HG02610 (cell line): ENCODE measurements around the gene TRAPPC2L.

Experiments used
- ATAC-seq: cut with Tn5 transposase; IDR thresholded peaks from one replicate; pipeline ENCODE4 v1.9.1; 2021; ENCODE audit warnings: mild to moderate bottlenecking, moderate library complexity; ENCODE audit not compliant: unreplicated experiment

TRAPPC2L gene

GRCh38 chr16:88905563-88905962, 48.6 kb downstream of the TRAPPC2L start:
- ATAC-seq = no peak

DNA sequence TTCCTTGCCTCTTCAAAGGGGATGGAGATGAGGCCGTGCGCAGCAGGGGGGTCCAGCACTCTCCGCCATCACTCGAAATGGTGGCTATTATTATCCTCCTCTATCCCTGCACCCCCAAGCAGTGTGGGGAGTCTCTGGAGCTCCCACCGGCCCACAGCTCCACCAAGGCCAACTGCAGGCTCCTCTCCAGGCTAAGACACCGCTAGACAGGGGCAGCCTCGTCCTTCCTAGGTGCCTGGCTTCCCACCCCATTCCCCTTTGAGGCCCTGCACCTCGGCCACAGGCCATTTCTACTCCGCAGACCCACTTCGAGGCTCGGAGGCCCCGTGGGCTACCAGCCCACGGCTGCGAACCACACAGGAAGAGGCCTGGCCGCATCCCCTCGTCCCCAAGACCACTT, 49.1 kb downstream of the TRAPPC2L start:
- ATAC-seq = no peak

DNA sequence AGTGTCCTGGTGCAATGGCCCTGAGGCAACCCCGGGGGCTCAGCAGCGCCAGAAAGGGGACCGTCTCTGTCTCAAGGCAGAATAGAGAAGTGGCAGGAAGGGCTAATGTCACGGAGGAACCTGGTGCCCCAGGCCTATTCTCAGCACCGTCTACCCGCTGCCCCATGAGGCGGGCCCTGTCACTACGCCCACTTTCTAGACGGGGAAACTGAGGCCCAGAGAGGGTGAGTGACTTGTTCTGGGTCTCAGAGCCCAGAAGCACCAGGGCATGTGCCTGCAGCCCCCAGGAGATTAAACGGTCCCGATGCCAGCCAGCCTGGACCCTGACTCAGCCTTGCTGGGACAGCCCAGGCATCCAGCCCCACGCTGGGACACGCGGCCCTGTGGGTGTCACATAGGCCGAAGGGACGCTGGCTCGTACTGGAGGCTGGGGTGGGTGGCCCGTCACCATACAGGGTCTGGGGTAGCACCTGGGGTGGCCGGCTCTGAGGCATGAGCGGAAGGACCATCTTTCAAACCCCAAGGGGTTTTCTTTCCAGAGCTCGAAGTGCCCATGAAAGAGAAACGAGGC, 49.7 kb downstream of the TRAPPC2L start:
- no peak for ATAC-seq

GRCh38 chr16:88907768-88908167, 50.8 kb downstream of the TRAPPC2L start:
- ATAC-seq = no peak

GRCh38 chr16:88908307-88908706, 51.4 kb downstream of the TRAPPC2L start:
- ATAC-seq = no peak

DNA sequence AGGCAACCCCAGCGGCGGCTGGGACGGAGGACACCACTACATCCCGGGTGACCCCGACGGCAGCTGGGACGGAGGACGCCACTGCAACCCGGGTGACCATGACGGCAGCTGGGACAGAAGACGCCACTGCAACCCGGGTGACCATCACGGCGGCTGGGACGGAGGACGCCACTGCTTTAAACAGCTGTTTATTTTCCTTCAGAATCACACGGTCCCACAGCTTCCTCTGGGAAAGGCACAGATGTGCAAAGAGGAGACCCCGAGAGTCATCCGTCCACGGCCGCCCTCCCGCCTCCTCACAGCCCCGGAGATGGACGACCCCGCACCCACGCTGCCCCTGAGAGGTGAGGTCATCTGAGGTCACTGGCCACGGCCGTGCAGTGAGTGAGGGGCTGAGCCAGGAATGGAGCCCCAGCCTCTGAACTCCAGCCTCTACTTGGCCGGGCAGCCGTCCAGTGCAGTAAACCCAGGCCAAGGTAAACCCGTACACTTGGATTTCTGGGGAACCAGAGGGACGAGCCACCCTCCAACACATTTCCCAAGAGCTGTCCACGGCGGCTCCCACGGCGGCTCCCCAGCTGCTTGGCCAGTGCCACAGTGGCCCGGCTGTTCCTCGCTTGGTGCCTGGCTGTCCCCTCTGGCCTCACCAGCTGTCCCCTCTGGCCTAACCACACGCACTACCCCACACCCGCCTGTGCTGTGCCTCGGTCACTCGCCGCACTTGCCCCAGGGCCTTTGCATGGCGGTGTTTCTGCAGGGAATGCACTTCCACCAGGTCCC, 52.7 kb downstream of the TRAPPC2L start:
- ATAC-seq = no peak

DNA sequence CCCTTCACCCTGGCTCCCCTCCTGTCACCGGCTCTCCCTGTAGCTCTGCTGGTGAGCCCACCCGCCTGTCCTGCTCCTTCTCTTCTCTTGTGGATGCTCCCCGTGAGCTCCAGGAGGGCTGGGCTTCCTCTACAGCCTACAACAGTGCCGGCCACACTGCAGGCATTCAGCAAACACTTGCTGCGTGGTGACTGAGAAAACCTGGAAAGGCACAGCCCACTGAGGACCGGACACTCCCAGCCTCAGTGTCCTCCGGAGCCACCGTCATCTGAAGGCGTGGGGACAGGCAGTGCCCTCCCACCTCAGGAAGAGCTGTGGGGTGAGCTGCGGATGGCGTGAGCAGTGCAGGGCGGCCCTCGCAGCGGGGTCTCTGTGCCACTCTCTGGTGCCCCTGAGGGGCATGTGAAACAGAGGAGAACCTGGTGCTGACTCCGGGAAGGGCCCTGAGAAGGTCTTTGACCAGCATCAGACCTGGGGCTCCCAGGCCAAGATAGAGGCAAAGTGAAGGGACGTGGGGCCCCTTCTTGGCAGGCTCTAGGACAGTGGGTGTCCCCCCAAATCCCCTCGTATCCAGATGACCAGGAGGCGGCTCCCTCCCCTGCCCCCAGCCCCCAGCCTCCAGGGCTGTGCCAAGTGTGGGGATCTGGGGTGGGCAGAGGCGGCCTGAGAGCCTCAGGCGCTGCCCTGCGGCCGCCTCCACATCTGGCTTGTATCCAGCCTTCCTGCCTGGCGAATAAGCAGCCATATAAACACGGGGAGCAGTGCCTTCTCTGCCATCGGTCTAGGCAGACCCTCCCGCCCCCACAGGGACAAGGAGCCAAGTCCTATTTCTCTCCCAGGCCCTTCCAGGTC, 53.6 kb downstream of the TRAPPC2L start:
- no peak for ATAC-seq

DNA sequence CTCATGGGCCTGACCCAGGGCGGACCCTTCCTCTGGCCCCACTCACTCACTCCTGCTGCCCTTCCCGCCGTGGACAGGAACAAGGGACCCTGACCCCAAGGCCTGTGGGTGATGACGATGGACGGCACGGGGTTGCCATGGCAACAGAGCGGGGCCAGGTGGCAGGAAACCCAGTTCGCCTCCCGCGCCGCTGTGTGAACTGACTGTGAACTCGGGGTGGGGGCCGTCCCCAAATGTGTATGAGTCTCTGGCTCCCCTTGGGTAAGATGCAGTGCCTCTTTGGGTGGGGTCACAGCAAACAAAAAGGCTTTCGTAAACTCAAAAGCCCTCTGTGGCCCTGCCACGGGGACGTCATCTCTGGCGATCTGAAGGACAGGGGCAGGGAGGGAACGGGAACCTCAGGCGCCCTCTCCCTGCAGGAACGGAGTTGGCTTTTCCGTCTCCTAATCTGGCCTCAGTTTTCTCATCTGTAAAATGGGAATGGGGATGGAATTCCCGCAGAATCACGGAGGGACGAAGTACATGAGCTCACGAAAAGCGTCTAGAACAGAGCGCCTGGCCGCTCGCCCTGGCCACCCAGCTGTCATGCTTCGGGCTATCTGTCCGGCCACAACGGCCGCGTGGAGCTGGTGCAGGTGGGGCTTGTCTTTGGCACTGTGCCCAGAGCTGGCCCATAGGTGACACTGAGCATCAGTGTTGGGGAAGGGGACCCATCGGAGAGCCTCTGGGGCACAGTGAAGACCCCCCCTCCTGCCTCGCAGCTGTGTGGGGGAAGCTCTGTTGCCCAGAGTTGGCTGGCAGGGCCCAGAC, 54.4 kb downstream of the TRAPPC2L start:
- no peak for ATAC-seq

DNA sequence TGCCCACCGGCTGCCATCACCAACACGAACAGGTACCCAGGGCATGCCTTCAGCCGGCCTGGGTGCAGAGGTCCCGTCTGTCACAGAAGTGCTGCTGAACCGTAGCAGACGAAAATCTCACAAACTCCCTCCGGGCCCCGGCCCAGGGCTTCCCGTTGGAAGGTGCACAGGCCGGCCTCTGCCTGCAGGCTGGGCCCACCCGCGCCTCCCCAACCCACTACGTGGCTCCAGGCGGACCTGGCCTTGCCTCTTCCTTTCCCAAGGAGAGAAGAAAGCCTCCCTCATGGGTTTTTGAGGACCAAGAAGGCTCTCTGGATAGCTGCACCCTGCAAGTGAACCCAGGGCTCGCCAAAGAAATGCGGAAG, 55.0 kb downstream of the TRAPPC2L start:
- ATAC-seq = no peak
